ENCODE measurements around the gene VAV2. TPM values are rescaled to one million over a fixed set of nuclear protein-coding genes. Genes with fewer than 3 reads are reported as not detected.

Gene VAV2
- total RNA-seq, 4 donors from 2014 or later = 15.0 to 25.7 (median 20.5) TPM

GRCh38 chr9:133785753-133786370 lies 206.3 kb downstream of the VAV2 start:
- WGBS, 2 donors = 95 to 96% methylated on average over 8 to 16 of the region's 16 CpGs

DNA sequence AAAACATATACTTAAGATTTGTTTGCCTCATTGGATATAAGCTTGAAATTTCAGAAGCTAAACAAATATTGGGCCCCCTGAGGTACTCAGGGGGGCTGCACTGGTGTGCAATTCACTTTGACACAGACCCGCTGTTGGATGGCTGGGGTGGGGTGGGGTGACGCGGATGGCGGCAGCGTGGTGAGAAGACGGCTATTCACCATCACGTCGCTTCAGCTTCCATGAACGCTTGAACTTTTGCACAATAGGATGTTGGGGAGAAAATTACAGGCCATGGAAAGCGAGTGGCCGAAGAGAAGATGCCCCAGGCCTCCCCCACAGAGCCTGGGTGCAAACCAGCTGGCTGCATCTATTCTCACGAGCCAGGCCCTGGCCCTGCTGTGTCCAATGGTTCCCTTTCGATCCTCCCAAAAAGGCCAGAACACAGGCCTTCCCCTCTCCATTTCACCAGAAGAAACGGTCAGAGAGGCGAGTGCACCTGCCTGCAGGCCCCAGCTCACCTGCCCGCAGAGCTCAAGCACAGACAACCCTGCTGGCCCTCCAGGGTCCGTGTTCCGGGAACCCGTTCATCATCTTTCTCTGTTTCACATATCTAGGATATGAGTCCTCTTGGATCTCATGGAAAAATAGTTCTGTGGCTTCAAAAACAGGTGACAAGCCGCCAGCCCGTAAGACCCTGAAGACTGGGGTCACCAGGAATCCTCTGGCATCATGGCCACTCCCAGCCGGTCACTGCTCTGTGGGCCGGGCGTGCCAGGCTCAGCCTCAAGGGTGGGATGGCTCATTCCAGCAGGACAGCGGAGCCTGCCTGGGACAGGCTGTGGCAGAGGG lies 207.2 kb downstream of the VAV2 start:
- H3K27ac ChIP-seq = peak overlapping the region in 1 of 3 donors; percentile 61
- H3K4me3 ChIP-seq (replicated peaks in 1 of 3) = no peak overlapping the region
- no peaks in the 10 kb centered on the region for H3K27me3 ChIP-seq
- WGBS, 2 donors = 95 to 98% methylated on average over 19 to 22 of the region's 25 CpGs
- no peaks in the 10 kb centered on the region for H3K9me3 ChIP-seq
- intact Hi-C loops (cut with DNase I) = no loop called here
- peaks cover 10 to 26% of the 10 kb centered on the region in 2 donors for H3K4me1 ChIP-seq
- H3K36me3 ChIP-seq = no peaks in the 10 kb centered on the region
- DNase-seq = no peak
- TF ChIP-seq CTCF (IDR thresholded peaks at IDR 0.05) = no peak
- no peak for TF ChIP-seq POLR2A (IDR thresholded peaks at IDR 0.05)

More at GRCh38 chr9:133785753-133786370, 206.3 kb downstream of the VAV2 start:
- no peak overlapping the region for H3K4me3 ChIP-seq (replicated peaks in 1 of 3)
- intact Hi-C loops (cut with DNase I) = no loop called here
- no peak overlapping the region for H3K27ac ChIP-seq
- H3K36me3 ChIP-seq = no peaks in the 10 kb centered on the region
- peaks cover 10 to 26% of the 10 kb centered on the region in 2 donors for H3K4me1 ChIP-seq
- TF ChIP-seq CTCF (IDR thresholded peaks at IDR 0.05) (no peak), POLR2A (IDR thresholded peaks at IDR 0.05) (no peak)
- no peaks in the 10 kb centered on the region for H3K9me3 ChIP-seq
- no peaks in the 10 kb centered on the region for H3K27me3 ChIP-seq
- no peak for DNase-seq

- Histone ChIP-seq H3K4me3 (replicated peaks in 1 of 3) (no peak overlapping the region), H3K27me3 (no peaks in the 10 kb centered on the region), H3K27ac (no peak overlapping the region), H3K9me3 (no peaks in the 10 kb centered on the region), H3K4me1 (peaks cover 10% of the 10 kb centered on the region in 2 donors), H3K36me3 (no peaks in the 10 kb centered on the region)
- no peak for TF ChIP-seq POLR2A (IDR thresholded peaks at IDR 0.05)
- TF ChIP-seq CTCF (IDR thresholded peaks at IDR 0.05) = no peak
- intact Hi-C loops (cut with DNase I) = no loop called here
- WGBS, 2 donors = 78 to 90% methylated on average over 8 to 12 of the region's 13 CpGs
- DNase-seq = no peak
Measured at GRCh38 chr9:133783331-133783731, 208.8 kb downstream of the VAV2 start.

DNA sequence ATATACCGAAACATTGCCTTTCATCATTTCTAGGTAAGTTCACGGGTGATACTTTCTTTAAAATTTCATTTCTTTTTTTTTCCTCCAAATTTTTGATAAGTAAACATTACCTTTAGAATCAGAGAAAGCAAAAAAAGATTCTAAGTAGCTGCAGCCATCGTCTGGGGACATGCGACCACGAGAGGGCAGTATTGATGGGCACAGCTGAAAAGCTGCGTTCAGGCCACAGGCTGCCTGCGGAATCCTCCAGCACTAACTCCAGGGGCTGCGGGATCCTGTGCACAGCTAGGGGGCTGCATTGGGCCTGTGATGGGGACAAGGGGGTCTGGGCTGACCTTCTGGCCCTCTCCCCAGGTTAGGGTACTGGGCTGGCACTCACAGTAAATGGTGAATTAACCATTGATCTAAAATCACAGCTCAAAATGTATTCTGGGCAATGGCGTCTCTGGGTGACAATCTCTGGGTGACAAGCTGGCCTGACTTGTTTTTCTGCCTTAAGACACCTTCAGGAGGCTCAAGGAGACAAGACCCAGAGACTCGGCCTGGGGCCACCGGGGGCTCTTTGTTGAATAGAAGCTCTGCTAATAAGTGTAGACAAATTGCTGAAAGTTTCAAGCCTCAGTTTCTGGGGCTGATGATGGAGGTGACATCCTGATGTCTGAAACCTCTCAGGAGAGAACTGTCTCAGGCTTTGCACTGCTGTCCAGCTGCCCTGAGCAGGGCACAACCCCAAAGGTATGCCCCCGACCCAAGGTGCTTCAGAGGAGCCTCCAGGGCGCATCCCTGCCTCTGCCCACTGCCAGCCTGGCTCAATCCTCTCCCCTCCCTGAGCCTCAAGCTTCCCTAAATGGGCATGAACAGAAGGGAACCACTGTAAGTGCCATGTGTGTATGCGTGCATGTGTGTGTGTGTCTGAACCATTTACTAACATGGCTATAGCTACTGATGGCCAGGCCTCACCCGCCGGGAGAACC lies 209.7 kb downstream of the VAV2 start:
- TF ChIP-seq POLR2A (IDR thresholded peaks at IDR 0.05) (no peak), CTCF (IDR thresholded peaks at IDR 0.05) (peak; percentile 28 to 86 (median 65))
- H3K36me3 ChIP-seq = no peaks in the 10 kb centered on the region
- DNase-seq = peak; percentile 78 to 83
- WGBS, 2 donors = 46 to 54% methylated on average over 12 to 16 of the region's 16 CpGs
- H3K4me1 ChIP-seq = peaks cover 10% of the 10 kb centered on the region in 2 donors
- no peaks in the 10 kb centered on the region for H3K27me3 ChIP-seq
- intact Hi-C loops (cut with DNase I) = no loop called here
- no peaks in the 10 kb centered on the region for H3K9me3 ChIP-seq
- H3K27ac ChIP-seq = no peak overlapping the region
- no peak overlapping the region for H3K4me3 ChIP-seq (replicated peaks in 1 of 3)
